HUES6 (cell line): ENCODE results near the gene AOPEP.
A peak's percentile ranks its signal among the peaks of the same experiment; 100 is the strongest.

Experiments used
- H3K27ac ChIP-seq: 2 replicates; pipeline ENCODE4 v1.7.0; 2013; ENCODE audit warnings: low read depth, mild to moderate bottlenecking, low read length, inconsistent platforms
- H3K27me3 ChIP-seq: 2 replicates; pipeline ENCODE4 v1.6.1; 2013; ENCODE audit warnings: low read length; ENCODE audit not compliant: control insufficient read depth, insufficient read depth
- H3K36me3 ChIP-seq: 2 replicates; pipeline ENCODE4 v1.6.1; 2013; ENCODE audit warnings: low read length; ENCODE audit not compliant: control insufficient read depth, insufficient read depth
- H3K4me1 ChIP-seq: 2 replicates; pipeline ENCODE4 v1.6.1; 2013; ENCODE audit warnings: low read length; ENCODE audit not compliant: control insufficient read depth, insufficient read depth
- H3K4me3 ChIP-seq: 2 replicates; pipeline ENCODE4 v1.5.1; 2013; ENCODE audit warnings: low read depth, low read length
- H3K9ac ChIP-seq: one replicate; pipeline ENCODE4 v1.6.1; 2013; ENCODE audit warnings: mild to moderate bottlenecking, low read length
- H3K9me3 ChIP-seq: 2 replicates; pipeline ENCODE4 v1.6.1; 2013; ENCODE audit warnings: low read depth, low read length; ENCODE audit not compliant: control insufficient read depth, insufficient read depth

Gene AOPEP

GRCh38 chr9:95088421-95089161, 362.1 kb downstream of the AOPEP start:
- Histone ChIP-seq H3K9ac (no peak overlapping the region), H3K36me3 (peaks cover under 1% of the 10 kb centered on the region), H3K9me3 (no peaks in the 10 kb centered on the region), H3K27ac (no peak overlapping the region), H3K4me3 (no peak overlapping the region), H3K27me3 (no peaks in the 10 kb centered on the region), H3K4me1 (peaks cover 40% of the 10 kb centered on the region)

- no peak overlapping the region for H3K4me3 ChIP-seq
- no peaks in the 10 kb centered on the region; the same call in 1 of the 2 replicates for H3K36me3 ChIP-seq
- H3K4me1 ChIP-seq = peaks cover 48% of the 10 kb centered on the region
- no peak overlapping the region for H3K9ac ChIP-seq
- no peaks in the 10 kb centered on the region for H3K27me3 ChIP-seq
- H3K27ac ChIP-seq = no peak overlapping the region
- no peaks in the 10 kb centered on the region for H3K9me3 ChIP-seq
Observed at GRCh38 chr9:95089257-95090022, 362.9 kb downstream of the AOPEP start.

DNA sequence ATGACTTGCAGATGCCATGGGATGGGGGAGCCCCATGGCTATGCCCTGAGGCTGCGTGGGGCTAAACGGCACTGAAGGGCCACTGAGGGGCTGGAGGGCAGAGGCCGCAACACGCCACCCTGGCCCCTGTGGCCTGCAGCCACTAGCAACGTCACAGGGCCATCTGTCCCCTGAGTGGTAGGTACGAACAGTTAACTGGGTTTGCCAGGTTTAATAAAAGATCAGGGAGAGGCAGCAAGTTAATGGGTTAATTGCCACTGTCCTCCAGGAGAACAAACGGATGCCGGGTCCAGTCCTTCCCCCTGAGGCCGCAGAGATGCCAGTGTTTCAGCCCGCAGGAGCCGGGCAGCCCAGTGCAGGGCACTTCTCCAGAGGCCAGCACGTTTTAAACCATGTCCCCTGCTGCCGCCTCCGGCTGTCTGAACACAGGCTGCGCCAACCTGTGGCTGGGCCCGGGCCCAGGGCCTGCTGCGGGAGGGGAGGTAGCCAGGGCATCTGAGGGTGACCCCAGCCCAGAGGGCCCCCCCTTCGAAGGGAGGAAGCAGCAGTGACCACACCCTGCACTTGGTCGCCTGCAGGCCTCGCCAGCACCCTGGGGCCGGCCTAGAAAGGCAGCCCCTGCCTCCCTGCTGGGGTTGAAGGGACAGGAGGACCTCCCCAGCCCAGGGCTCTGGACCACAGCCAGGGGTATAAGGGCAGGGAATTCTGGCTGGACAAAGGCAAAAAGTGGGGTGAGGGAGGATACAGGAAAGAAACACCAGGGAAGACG, 363.7 kb downstream of the AOPEP start:
- Histone ChIP-seq H3K27me3 (no peaks in the 10 kb centered on the region), H3K36me3 (no peaks in the 10 kb centered on the region; the same call in 1 of the 2 replicates), H3K9ac (no peak overlapping the region), H3K4me3 (no peak overlapping the region), H3K27ac (no peak overlapping the region), H3K9me3 (no peaks in the 10 kb centered on the region), H3K4me1 (peaks cover 48% of the 10 kb centered on the region)

DNA sequence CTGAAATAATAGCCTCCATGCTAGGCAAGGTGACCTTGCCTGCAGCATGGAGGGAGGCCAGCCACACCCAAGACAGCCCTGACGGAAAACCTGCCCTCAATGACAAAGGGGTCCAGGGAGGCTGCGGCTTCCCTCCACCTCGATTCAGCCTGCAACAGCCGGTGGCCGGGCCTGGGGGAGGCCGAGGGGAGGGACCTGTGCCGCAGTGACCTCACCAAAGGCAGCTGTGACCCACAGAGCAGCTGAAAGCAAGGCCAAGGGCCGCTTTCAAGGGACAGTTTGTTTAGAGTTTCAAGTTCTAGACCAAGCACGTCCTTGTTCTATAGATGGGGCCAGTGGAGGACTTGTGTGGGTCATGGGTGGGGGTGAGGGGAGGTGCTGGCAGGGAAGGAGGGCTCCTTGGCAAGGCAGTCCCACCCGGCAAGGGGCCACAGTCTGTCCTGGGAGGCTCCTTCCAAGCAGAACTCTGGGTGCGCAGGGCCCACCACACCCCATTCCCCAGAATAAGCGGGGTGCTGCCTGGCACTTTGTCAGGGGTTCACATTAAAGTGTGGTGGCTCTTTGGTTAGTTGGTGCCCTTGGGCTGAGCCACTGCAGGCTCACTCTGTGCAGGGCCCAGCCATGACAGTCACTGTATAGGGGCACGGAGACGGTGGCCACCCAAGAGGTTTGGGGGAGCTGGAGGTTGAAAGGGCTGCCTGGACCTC, 364.5 kb downstream of the AOPEP start:
- Histone ChIP-seq H3K4me3 (no peak overlapping the region), H3K27ac (no peak overlapping the region), H3K9ac (no peak overlapping the region), H3K4me1 (peaks cover 49% of the 10 kb centered on the region), H3K36me3 (no peaks in the 10 kb centered on the region; the same call in 1 of the 2 replicates), H3K27me3 (no peaks in the 10 kb centered on the region), H3K9me3 (no peaks in the 10 kb centered on the region)

GRCh38 chr9:95091601-95092261, 365.2 kb downstream of the AOPEP start:
- no peak overlapping the region for H3K4me3 ChIP-seq
- H3K9me3 ChIP-seq = no peaks in the 10 kb centered on the region
- no peak overlapping the region for H3K9ac ChIP-seq
- H3K4me1 ChIP-seq = peaks cover 46% of the 10 kb centered on the region
- no peaks in the 10 kb centered on the region for H3K36me3 ChIP-seq
- H3K27me3 ChIP-seq = no peaks in the 10 kb centered on the region
- H3K27ac ChIP-seq = peak overlapping the region; percentile 54; the same call in 1 of the 2 replicates

- Histone ChIP-seq H3K4me1 (peaks cover 46% of the 10 kb centered on the region), H3K9ac (peak overlapping the region; percentile 58), H3K27me3 (no peaks in the 10 kb centered on the region), H3K9me3 (no peaks in the 10 kb centered on the region), H3K36me3 (no peaks in the 10 kb centered on the region), H3K27ac (no peak overlapping the region), H3K4me3 (no peak overlapping the region)
Observed at GRCh38 chr9:95092262-95093072, 366.0 kb downstream of the AOPEP start.

GRCh38 chr9:95093586-95093985, 367.1 kb downstream of the AOPEP start:
- Histone ChIP-seq H3K27ac (no peak overlapping the region), H3K4me1 (peaks cover 46% of the 10 kb centered on the region), H3K9me3 (no peaks in the 10 kb centered on the region), H3K4me3 (no peak overlapping the region), H3K27me3 (no peaks in the 10 kb centered on the region), H3K36me3 (no peaks in the 10 kb centered on the region), H3K9ac (no peak overlapping the region)

- no peaks in the 10 kb centered on the region for H3K27me3 ChIP-seq
- H3K4me3 ChIP-seq = no peak overlapping the region
- H3K4me1 ChIP-seq = peaks cover 46% of the 10 kb centered on the region
- no peak overlapping the region for H3K9ac ChIP-seq
- no peaks in the 10 kb centered on the region for H3K9me3 ChIP-seq
- H3K27ac ChIP-seq = no peak overlapping the region
- H3K36me3 ChIP-seq = no peaks in the 10 kb centered on the region
Observed at GRCh38 chr9:95094002-95094401, 367.5 kb downstream of the AOPEP start.

DNA sequence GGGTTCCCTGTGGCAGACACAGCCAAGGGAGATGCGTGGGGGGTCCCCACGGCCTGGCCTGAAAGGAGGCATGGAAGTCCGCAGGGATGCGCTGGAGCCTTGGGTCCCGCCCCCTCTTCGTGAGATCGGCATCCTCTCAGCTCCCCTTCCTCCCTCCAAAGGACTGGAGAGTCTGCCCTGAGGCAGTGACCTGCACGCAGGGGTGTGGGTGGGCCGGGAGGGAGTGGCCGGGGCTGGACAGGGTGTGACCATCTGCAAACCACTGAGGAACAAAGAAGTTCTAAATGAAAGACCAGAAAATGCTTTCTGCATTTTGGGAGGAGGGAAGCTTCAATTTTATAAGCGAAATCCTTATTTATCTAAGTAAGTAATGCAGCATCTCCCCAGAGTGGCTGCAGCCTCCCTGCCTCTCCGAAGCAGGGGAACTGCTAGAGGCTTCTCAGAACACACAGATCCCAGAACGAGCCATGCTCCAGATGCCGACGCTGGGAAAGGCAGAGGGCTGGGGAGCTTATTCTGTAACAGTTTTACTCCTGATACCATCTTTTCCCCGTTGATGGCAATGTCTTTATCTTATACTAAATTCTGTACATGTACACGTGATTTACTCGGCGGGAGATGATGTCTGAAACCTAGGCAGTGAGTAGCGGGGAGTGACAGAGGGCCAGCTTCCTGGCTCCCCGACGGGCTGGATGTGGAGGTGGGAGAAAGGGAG, 369.3 kb downstream of the AOPEP start:
- H3K9ac ChIP-seq = no peak overlapping the region
- no peaks in the 10 kb centered on the region for H3K36me3 ChIP-seq
- H3K27me3 ChIP-seq = no peaks in the 10 kb centered on the region
- no peak overlapping the region for H3K4me3 ChIP-seq
- no peaks in the 10 kb centered on the region for H3K9me3 ChIP-seq
- peaks cover 41% of the 10 kb centered on the region for H3K4me1 ChIP-seq
- no peak overlapping the region for H3K27ac ChIP-seq
